GM15510 (cell line): Measurements from ENCODE around the gene PCSK2.

Experiments
- POLR2A ChIP-seq: IDR thresholded peaks from 3 replicates; pipeline ENCODE4 v1.6.1; 2011; ENCODE audit warnings: borderline replicate concordance; ENCODE audit not compliant: insufficient read length; ENCODE audit errors: extremely low read depth

The PCSK2 gene, protein sequence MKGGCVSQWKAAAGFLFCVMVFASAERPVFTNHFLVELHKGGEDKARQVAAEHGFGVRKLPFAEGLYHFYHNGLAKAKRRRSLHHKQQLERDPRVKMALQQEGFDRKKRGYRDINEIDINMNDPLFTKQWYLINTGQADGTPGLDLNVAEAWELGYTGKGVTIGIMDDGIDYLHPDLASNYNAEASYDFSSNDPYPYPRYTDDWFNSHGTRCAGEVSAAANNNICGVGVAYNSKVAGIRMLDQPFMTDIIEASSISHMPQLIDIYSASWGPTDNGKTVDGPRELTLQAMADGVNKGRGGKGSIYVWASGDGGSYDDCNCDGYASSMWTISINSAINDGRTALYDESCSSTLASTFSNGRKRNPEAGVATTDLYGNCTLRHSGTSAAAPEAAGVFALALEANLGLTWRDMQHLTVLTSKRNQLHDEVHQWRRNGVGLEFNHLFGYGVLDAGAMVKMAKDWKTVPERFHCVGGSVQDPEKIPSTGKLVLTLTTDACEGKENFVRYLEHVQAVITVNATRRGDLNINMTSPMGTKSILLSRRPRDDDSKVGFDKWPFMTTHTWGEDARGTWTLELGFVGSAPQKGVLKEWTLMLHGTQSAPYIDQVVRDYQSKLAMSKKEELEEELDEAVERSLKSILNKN

DNA sequence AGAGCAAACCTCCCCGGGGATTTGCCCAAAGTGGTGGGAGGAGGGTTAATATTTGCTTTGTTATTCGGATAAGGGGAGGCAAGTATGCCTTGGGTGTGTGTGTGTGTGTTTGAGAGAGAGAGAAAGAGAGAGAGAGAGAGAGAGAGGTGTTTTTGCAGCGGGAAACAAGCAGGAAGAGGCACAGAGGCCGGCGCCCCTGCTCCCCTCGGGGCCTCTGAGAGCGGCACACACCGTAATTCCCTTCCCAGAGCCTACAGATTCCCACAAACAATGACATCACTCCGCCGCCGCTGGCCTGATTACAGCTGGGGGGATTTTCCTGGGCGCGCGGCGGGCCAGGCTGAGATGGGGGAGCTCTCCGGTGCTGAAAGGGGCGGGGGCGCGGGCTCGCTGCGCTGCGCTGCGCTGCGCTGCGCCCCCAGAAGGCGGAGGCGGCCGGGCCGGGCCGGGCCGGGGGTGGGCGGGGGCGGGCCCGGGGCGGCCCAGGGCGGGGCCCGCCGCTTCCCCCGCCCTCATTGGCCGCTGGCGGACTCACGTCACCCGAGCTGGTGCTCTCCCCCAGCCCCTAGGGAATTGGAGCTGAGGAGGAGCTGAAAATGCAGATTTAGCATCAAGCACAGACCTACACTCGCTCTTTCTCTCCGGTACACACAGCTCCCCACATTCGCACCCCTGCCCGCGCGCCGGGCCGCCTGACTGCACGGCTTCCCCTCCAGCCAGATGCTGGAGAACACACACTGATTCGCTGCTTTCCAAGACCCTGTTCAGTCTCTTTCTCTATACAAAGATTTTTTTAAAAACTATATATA is at the start of gene PCSK2:
Gene PCSK2, plus strand, starts transcription at position 631 of the 809 bp plus-strand sequence. CDS start 266 bp downstream, outside the sequence.
- no peak for TF ChIP-seq POLR2A

DNA sequence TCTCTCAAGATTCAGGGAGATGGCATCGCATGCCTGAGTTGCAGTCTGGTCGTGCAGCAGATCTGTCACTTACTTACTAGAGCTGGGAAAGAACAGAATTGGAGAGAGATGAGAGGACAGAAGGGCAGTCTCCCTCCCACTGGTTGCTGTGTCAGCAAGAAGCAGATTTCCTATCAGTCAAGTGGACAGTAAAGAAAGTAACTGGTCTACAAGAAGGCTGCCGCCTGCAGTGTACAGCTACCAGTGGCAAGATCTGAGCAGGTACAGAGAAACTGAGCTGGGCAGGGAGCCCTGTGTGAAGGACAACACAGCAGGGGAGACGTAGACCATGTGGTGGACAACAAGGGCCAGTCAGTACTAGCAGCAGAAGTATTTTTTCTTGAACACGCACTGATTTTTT is 49.5 kb upstream of the PCSK2 start:
- no peak for TF ChIP-seq POLR2A

DNA sequence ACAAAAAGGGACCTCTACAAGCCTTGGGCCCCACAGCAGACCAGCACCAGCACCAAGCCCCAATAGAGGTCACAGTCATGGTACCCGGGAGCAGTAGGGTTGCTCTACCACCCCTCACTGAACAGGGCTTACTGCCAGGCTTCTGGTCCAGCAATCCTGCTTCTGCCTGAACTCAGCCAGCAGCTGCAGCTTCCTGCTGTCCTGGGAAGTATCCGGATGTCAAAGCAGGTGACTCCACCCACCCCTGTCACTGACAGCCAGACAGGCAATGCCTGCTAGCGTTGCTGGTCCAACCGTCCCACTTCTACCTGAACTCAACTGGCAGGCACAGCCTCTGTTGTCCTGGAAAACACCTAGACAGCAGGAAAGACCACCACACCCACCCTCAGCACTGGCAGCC is 47.0 kb upstream of the PCSK2 start:
- no peak for TF ChIP-seq POLR2A

DNA sequence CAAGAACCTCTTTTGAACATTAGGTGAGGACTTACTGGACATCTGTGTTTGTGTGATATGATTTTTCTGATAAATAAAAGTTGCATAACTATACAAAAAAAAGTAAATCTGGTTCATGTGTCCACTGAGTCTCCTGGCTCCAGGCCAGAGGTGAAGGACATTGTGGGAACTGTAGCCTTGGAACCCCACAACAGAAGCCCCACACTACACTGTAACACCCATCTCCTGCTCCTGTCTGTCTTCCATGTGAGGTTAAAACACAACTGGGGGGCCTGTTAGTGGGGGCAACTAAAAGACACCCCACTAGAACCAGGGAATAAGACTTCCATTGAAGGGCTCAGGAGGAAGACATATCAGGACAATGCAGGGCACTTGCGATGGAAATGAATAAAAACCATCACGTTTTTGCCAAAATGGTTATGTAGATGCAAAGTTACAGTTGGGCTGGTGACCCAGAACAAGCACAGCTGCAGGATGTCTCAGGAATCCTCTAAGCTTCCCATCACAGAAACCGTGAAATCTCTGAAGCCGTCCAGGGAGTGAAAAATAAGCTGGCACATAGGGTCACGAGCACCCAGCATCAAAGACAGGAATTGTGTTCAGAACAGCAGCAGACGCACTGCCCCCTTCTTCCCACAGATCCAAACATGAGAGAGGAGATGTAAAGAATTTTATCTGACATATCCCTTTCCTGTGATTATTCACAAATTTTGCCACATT is 36.7 kb upstream of the PCSK2 start:
- TF ChIP-seq POLR2A, result no peak

DNA sequence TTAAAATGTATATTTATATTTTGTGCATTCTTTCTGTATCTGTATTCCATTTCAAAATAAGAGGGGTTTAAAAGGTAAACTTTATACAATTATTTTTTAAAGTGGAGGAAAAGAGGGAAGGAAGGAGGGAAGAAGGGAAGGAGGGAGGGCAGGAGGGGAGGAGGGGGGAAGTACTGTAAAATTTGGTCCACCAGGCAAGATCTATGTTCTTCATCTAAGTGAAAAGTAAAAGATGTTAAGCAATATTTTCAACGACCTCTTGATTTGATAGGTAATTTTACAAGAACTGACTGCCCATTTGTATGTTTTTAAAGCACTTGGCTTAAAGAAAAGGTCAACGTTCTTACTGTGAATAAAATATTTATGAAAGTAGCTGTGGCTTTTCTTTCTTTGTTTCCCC is 29.8 kb upstream of the PCSK2 start:
- TF ChIP-seq POLR2A, result no peak

DNA sequence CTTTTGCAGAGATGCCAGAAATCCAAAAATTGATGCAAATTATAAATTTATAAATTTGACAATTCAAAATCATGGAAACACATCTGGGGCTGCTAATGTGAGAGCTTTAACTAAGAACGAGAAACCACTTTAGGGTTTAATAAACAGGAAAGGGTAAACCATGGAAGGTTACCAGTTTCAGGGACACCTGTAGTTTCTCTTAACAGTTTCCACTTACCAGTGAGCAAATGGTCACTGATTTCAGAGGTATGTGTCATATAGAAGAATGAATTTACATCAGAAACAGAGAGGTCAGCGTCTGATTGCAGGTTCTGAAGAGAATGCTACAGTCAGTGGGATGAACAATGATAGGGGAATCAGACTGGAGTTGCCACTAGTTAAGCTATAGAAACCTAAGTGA is 24.8 kb upstream of the PCSK2 start:
- no peak for TF ChIP-seq POLR2A

DNA sequence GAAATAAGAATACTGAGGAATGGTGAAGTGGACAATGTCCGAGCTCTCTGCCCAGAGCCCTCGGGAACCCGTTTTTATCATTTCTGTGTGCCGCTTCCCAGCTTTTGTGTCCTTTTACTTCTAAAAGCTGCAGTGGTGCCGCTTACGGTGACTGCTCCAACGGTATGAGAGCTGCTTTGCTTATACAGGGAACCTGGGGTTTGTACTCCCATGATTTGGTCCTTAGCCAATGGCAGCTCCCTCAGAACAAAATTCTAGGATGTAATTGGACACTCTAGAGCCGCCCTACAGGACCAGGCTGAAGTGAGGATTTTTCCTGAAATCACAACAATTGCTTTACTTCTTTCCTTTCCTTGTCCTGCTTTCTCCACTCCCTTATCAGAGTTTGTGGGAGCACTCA is 24.2 kb upstream of the PCSK2 start:
- no peak for TF ChIP-seq POLR2A

DNA sequence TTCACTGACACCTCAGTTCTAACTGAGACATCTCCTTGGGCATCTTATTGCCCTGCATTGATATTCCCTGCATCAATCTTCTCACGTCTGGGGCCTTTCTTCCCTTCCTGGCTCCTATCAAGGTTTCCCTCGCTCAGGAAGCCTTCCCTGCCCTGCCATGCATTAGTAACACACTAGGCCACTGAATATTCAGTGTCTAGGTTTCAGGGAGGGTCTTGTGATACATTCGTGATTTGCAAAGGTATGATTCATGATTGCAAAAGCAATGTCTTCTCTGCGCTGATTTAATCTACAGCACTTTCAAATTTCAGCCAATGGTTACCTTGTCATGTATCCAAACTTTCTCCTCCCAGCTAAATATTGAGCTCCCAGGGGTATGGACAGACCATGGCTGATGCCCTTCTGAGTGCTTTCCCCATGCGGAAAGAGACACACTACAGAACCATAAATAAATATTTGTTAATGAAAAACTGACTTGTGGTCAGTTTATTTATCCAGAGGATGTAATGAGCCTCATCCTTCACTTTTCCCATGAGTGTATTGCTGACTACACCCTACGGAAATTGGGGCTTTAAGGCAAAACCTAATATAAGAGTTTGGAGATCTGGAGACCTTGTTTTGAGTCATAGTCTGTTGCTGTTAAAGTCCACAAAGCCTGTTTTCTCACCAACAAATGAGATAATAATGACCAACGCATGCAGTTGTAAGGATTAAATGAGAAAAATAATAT is 21.6 kb upstream of the PCSK2 start:
- no peak for TF ChIP-seq POLR2A

DNA sequence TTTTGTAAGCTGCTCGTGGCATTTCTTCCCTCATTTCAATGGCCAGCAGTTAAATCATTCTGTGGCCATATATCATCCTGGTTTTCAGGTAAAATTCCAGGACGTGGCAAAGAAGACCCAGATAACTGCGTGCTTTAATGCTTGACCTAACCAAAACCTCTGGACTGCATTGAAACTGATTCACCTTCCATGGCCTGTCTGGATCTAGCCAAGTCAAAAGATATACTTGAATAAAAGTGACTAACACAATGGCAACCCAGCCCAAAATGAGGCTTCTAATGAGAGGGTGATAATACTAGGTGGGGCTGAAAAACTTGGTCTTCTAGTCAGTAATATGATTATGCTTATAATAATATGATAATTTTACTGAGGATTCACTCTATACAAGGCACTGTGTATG is 16.5 kb upstream of the PCSK2 start:
- TF ChIP-seq POLR2A, result no peak

DNA sequence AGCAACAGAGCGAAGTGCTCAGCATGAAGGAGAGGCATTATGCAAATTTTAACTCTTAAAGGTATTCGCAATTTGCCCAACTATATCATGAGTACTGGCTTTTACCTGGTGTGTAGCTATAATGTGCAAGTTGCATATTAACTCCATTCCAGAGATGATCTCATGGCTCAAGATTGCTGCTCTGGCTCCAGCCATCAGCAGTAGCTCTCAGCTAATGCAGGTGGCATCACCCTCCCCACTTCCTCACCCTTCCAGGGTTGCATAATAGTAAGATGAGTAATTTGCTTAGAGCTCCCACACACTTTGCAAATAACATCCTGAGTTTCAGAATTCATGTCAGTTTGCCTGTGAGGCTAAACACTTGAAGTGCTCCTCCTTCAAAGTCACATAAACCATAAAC is 15.9 kb upstream of the PCSK2 start:
- no peak for TF ChIP-seq POLR2A

DNA sequence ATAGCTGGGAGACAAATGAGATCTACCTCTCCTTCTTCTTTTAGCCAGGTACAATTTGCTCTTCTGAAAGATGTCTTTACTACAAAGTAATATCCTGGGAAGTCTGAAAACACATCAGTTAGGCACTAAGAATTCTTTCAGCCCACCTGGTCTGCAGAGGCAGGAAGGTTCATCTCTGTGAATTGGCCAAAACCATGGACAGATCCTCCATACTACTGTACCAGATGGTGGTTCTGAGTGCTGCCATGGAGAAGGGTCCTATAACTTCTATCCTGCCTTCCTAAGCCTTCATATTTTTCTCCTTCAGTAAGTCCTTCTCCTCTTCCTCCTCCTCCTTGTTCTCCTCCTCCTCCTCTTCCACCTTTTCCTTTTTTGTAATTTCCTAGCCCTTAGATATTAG is 11.7 kb upstream of the PCSK2 start:
- TF ChIP-seq POLR2A, result no peak

DNA sequence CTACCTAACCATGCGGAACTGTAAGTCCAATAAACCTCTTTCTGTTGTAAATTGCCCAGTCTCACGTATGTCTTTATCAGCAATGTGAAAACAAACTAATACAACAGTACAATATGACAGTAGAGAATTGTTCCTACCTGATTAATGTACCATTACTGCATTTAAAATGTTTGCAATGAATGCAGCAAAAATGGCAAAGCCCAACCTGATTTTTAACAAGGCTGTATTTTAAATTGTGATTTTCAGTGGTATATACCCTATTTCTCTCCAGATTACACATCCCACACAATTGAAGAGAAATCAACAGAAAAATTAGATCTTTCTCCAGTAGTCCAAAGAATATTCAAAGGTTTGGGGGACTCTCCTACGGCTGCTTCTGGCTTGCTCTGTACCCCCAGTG is 3.3 kb upstream of the PCSK2 start:
- TF ChIP-seq POLR2A, result no peak

DNA sequence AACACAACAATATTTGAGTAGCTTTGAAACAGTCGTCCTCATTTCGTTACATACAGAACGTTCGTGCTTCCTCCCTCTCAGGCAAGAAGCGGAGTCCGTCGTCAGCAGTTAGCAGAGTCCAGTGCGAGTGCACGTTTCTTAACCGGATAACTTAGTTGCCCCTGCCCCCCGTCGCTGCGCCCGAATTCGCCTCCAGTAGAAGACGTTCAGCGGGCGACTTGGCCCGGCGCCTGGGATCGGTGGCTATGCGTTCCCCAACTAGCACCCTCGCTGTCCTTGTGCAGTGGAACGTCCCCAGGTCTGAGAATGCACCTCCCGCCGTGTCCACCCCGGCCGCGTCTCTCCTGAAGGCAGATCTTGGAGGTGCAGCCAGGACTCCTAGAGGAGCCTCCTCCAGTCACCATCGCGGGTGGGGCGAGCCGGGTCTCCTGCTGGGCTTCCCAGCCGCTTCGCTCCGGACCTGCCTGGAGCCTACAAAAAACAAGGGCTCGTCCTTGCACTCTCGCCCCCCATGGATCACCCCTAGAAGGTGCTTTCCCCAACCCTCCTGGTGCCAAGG is 910 bp upstream of the PCSK2 start:
- no peak for TF ChIP-seq POLR2A

DNA sequence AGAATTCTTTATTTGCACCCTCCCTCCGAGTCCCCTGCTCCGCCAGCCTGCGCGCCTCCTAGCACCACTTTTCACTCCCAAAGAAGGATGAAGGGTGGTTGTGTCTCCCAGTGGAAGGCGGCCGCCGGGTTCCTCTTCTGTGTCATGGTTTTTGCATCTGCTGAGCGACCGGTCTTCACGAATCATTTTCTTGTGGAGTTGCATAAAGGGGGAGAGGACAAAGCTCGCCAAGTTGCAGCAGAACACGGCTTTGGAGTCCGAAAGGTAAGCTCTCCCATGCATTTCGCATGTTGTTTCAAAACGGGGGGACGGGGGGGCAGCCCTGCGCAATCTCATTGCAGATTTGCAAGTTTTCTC is 357 bp downstream of the PCSK2 start:
- TF ChIP-seq POLR2A, result no peak

DNA sequence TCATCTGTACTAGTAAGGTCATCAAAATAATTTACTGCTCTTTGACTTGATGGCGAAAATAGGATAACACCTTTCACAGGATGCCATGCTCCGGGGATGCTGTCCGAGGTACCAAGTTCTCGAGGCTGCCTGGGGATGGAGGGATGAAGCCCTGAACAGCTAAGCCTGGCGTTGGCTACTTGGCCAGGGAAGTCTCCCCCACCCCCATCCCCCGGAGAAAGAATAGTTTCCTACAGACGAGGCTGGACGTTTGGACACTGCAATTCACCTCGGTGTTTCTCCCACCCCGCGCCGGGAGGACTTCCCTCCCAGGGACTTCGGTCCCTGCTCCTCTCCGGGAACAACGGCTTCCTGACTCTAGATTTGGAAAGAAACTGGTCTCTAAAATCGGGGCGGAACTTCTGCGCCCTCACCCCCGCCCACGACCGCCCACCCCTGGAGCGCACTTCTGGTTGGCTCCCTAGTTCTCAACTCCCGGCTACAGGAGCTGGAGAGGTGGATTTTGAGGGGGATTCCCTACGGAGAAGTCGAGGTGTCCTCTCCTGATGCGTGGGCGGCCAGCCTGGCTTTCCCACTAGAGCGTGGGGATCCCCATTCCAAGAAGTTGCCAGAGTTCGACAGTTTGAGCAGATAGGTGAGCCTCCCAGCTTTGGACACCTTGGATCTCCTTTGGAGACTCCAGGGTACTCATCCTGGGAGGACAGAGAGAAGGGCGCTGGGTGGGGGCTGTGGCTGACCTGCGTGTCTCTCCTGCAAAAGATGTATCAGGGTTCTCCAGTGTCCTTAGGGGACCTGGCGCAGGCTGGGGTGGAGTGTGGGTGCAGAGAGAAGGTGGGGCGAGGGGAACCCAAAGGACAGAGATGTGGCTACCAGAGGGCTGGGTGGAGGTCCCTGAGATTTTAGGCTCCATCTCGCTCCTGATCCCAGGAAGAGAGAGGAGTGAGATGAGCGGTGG is 1.1 kb downstream of the PCSK2 start:
- no peak for TF ChIP-seq POLR2A
